IPS-18a (cell line): ENCODE data around the gene VSTM2A.
"Not testable (repeated sequence)": the region's sequence is repeated elsewhere in the genome, so short reads cannot be mapped to it uniquely, and the experiment has no call there.

Source experiments
- H3K27ac ChIP-seq: one replicate; pipeline ENCODE4 v1.5.1; 2013; ENCODE audit warnings: low read length
- H3K27me3 ChIP-seq: one replicate; pipeline ENCODE4 v1.6.1; 2013; ENCODE audit warnings: mild to moderate bottlenecking, low read length; ENCODE audit not compliant: control insufficient read depth, insufficient read depth
- H3K36me3 ChIP-seq: one replicate; pipeline ENCODE4 v1.6.1; 2013; ENCODE audit warnings: low read depth, low read length; ENCODE audit not compliant: control insufficient read depth
- H3K4me1 ChIP-seq: one replicate; pipeline ENCODE4 v1.6.1; 2013; ENCODE audit warnings: low read depth, low read length; ENCODE audit not compliant: control insufficient read depth
- H3K4me3 ChIP-seq: one replicate; pipeline ENCODE4 v1.5.1; 2013; ENCODE audit warnings: low read length
- H3K9ac ChIP-seq: one replicate; pipeline ENCODE4 v1.6.1; 2013; ENCODE audit warnings: mild to moderate bottlenecking, low read length, moderate library complexity
- H3K9me3 ChIP-seq: one replicate; pipeline ENCODE4 v1.6.1; 2013; ENCODE audit warnings: low read depth, low read length; ENCODE audit not compliant: control insufficient read depth

The VSTM2A gene

GRCh38 chr7:54541669-54542625 is at the start of gene VSTM2A:
TSS of gene VSTM2A (plus strand) at chr7:54542375. CDS start at chr7:54542731, 356 bp downstream.
- H3K36me3 ChIP-seq: no peaks in the 10 kb centered on the region
- peaks cover 56% of the 10 kb centered on the region for H3K27me3 ChIP-seq
- no peaks in the 10 kb centered on the region for H3K9me3 ChIP-seq
- H3K9ac ChIP-seq: peak within 1 kb of the TSS; percentile 28
- H3K4me1 ChIP-seq: peaks cover 14% of the 10 kb centered on the region
- no peak within 1 kb of the TSS for H3K27ac ChIP-seq
- H3K4me3 ChIP-seq: peak within 1 kb of the TSS; percentile 81

- H3K27me3 ChIP-seq, H3K27ac ChIP-seq, H3K9me3 ChIP-seq, H3K4me3 ChIP-seq, H3K4me1 ChIP-seq, H3K36me3 ChIP-seq, H3K9ac ChIP-seq: not testable (repeated sequence)
Measured at GRCh38 chr7:54504531-54504930, 37.6 kb upstream of the VSTM2A start.

GRCh38 chr7:54529568-54529967 is 12.6 kb upstream of the VSTM2A start:
- H3K4me3 ChIP-seq: no peak overlapping the region
- H3K27ac ChIP-seq: no peak overlapping the region
- H3K4me1 ChIP-seq: no peaks in the 10 kb centered on the region
- H3K9ac ChIP-seq: no peak overlapping the region
- no peaks in the 10 kb centered on the region for H3K36me3 ChIP-seq
- no peaks in the 10 kb centered on the region for H3K27me3 ChIP-seq
- no peaks in the 10 kb centered on the region for H3K9me3 ChIP-seq

- H3K36me3 ChIP-seq: no peaks in the 10 kb centered on the region
Measured at GRCh38 chr7:54538122-54538521, 4.1 kb upstream of the VSTM2A start.

GRCh38 chr7:54543051-54543488 is 895 bp downstream of the VSTM2A start:
- H3K27ac ChIP-seq: no peak overlapping the region
- H3K27me3 ChIP-seq: peaks cover 67% of the 10 kb centered on the region
- peak overlapping the region; percentile 81 for H3K4me3 ChIP-seq
- no peaks in the 10 kb centered on the region for H3K36me3 ChIP-seq
- no peaks in the 10 kb centered on the region for H3K9me3 ChIP-seq
- H3K9ac ChIP-seq: no peak overlapping the region
- peaks cover 14% of the 10 kb centered on the region for H3K4me1 ChIP-seq

More at GRCh38 chr7:54538122-54538521, 4.1 kb upstream of the VSTM2A start:
- Histone ChIP-seq H3K4me3 (no peak overlapping the region), H3K9ac (no peak overlapping the region), H3K27me3 (peaks cover 25% of the 10 kb centered on the region), H3K4me1 (peaks cover 14% of the 10 kb centered on the region), H3K9me3 (peaks cover 3% of the 10 kb centered on the region), H3K27ac (no peak overlapping the region)

- peak overlapping the region; percentile 63 for H3K4me3 ChIP-seq
Measured at GRCh38 chr7:54544149-54544526, 2.0 kb downstream of the VSTM2A start.

GRCh38 chr7:54544527-54545240 is 2.5 kb downstream of the VSTM2A start:
- Histone ChIP-seq H3K27ac (no peak overlapping the region), H3K27me3 (peaks cover 70% of the 10 kb centered on the region), H3K36me3 (no peaks in the 10 kb centered on the region), H3K4me1 (peaks cover 14% of the 10 kb centered on the region), H3K9ac (no peak overlapping the region), H3K9me3 (no peaks in the 10 kb centered on the region), H3K4me3 (peak overlapping the region; percentile 63)

More at GRCh38 chr7:54544149-54544526, 2.0 kb downstream of the VSTM2A start:
- Histone ChIP-seq H3K36me3 (no peaks in the 10 kb centered on the region), H3K9ac (no peak overlapping the region), H3K27ac (no peak overlapping the region), H3K9me3 (no peaks in the 10 kb centered on the region), H3K27me3 (peaks cover 70% of the 10 kb centered on the region), H3K4me1 (peaks cover 14% of the 10 kb centered on the region)

- peak overlapping the region; percentile 63 for H3K4me3 ChIP-seq
- peaks cover 70% of the 10 kb centered on the region for H3K27me3 ChIP-seq
- H3K4me1 ChIP-seq: peaks cover 14% of the 10 kb centered on the region
- H3K27ac ChIP-seq: no peak overlapping the region
- no peaks in the 10 kb centered on the region for H3K36me3 ChIP-seq
- no peaks in the 10 kb centered on the region for H3K9me3 ChIP-seq
- no peak overlapping the region for H3K9ac ChIP-seq
Measured at GRCh38 chr7:54545241-54545563, 3.0 kb downstream of the VSTM2A start.

- Histone ChIP-seq H3K27ac (no peak overlapping the region), H3K36me3 (no peaks in the 10 kb centered on the region), H3K4me3 (peak overlapping the region; percentile 81), H3K9me3 (no peaks in the 10 kb centered on the region), H3K27me3 (peaks cover 59% of the 10 kb centered on the region), H3K4me1 (peaks cover 12% of the 10 kb centered on the region), H3K9ac (no peak overlapping the region)
Measured at GRCh38 chr7:54546081-54546985, 4.2 kb downstream of the VSTM2A start.

- Histone ChIP-seq H3K4me1 (peaks cover 8% of the 10 kb centered on the region), H3K9me3 (no peaks in the 10 kb centered on the region), H3K9ac (peak overlapping the region; percentile 28), H3K27ac (no peak overlapping the region), H3K4me3 (peak overlapping the region; percentile 81), H3K27me3 (peaks cover 54% of the 10 kb centered on the region), H3K36me3 (no peaks in the 10 kb centered on the region)
Measured at GRCh38 chr7:54546986-54547314, 4.8 kb downstream of the VSTM2A start.

- Histone ChIP-seq H3K4me3 (no peak overlapping the region), H3K27ac (no peak overlapping the region), H3K27me3 (peaks cover 22% of the 10 kb centered on the region), H3K36me3 (no peaks in the 10 kb centered on the region), H3K4me1 (peaks cover 10% of the 10 kb centered on the region), H3K9me3 (no peaks in the 10 kb centered on the region), H3K9ac (no peak overlapping the region)
Measured at GRCh38 chr7:54550471-54550870, 8.3 kb downstream of the VSTM2A start.
